Memory B cell (primary cell): ENCODE results near the gene COPG2.
A peak's percentile ranks its signal among the peaks of the same experiment; 100 is the strongest.

Source experiments
- ATAC-seq: fragments of 150-1000 bp; cut with Tn5 transposase; 2 replicates; pipeline ENCODE4 v1.10.0; 2021; ENCODE audit warnings: low read depth, mild to moderate bottlenecking, moderate library complexity
- DNase-seq, 2 donors: peaks; one replicate each; pipeline ENCODE4 v3.0.0; 2022; ENCODE audit warnings: low spot score in 2 of 2
- H3K27ac Mint-ChIP-seq: one replicate; pipeline ENCODE4 v1.8.0; 2022; ENCODE audit warnings: mild to moderate bottlenecking, moderate library complexity, mixed read lengths
- H3K27me3 Mint-ChIP-seq: one replicate; pipeline ENCODE4 v1.8.0; 2022; ENCODE audit warnings: mixed read lengths
- H3K36me3 Mint-ChIP-seq: one replicate; pipeline ENCODE4 v1.8.0; 2022; ENCODE audit warnings: mild to moderate bottlenecking, mixed read lengths
- H3K4me1 Mint-ChIP-seq: one replicate; pipeline ENCODE4 v1.8.0; 2022; ENCODE audit warnings: mixed read lengths
- H3K4me3 Mint-ChIP-seq: one replicate; pipeline ENCODE4 v1.8.0; 2022; ENCODE audit warnings: mild to moderate bottlenecking, moderate library complexity, mixed read lengths
- H3K9me3 Mint-ChIP-seq: one replicate; pipeline ENCODE4 v1.8.0; 2022; ENCODE audit warnings: mixed read lengths

The COPG2 gene

GRCh38 chr7:130673066-130673465, 4.5 kb upstream of the COPG2 start:
- Mint-ChIP-seq H3K27ac (no peak overlapping the region), H3K36me3 (no peaks in the 10 kb centered on the region), H3K4me1 (peaks cover 6% of the 10 kb centered on the region), H3K9me3 (no peaks in the 10 kb centered on the region), H3K27me3 (peaks cover 3% of the 10 kb centered on the region), H3K4me3 (no peak overlapping the region)
- DNase-seq (no peak), ATAC-seq (no peak)

- Mint-ChIP-seq H3K4me3 (no peak overlapping the region), H3K36me3 (no peaks in the 10 kb centered on the region), H3K27me3 (peaks cover 3% of the 10 kb centered on the region), H3K9me3 (no peaks in the 10 kb centered on the region), H3K4me1 (peaks cover 12% of the 10 kb centered on the region), H3K27ac (no peak overlapping the region)
- DNase-seq, result no peak
- no peak for ATAC-seq
These were observed 3.6 kb upstream of the COPG2 start for GRCh38 chr7:130672146-130672545.

GRCh38 chr7:130669085-130669700, 645 bp upstream of the COPG2 start:
- DNase-seq, result no peak
- peak overlapping the region; percentile 88 for H3K4me3 Mint-ChIP-seq
- no peaks in the 10 kb centered on the region for H3K9me3 Mint-ChIP-seq
- no peaks in the 10 kb centered on the region for H3K36me3 Mint-ChIP-seq
- peak; percentile 1 for ATAC-seq
- peak overlapping the region; percentile 29 for H3K27ac Mint-ChIP-seq
- peaks cover 13% of the 10 kb centered on the region for H3K4me1 Mint-ChIP-seq
- H3K27me3 Mint-ChIP-seq, result no peaks in the 10 kb centered on the region

GRCh38 chr7:130667593-130668257, 823 bp downstream of the COPG2 start:
- Mint-ChIP-seq H3K36me3 (no peaks in the 10 kb centered on the region), H3K27ac (no peak overlapping the region), H3K27me3 (no peaks in the 10 kb centered on the region), H3K4me1 (peaks cover 13% of the 10 kb centered on the region), H3K4me3 (peak overlapping the region; percentile 82), H3K9me3 (no peaks in the 10 kb centered on the region)
- no peak for DNase-seq
- ATAC-seq, result no peak

GRCh38 chr7:130662426-130662825, 6.1 kb downstream of the COPG2 start:
- H3K9me3 Mint-ChIP-seq, result no peaks in the 10 kb centered on the region
- H3K27me3 Mint-ChIP-seq, result no peaks in the 10 kb centered on the region
- H3K4me1 Mint-ChIP-seq, result peaks cover 5% of the 10 kb centered on the region
- DNase-seq, result no peak
- no peak overlapping the region for H3K4me3 Mint-ChIP-seq
- no peak overlapping the region for H3K27ac Mint-ChIP-seq
- no peak for ATAC-seq
- peaks cover 22% of the 10 kb centered on the region for H3K36me3 Mint-ChIP-seq

- H3K27ac Mint-ChIP-seq, result no peak overlapping the region
- H3K4me1 Mint-ChIP-seq, result no peaks in the 10 kb centered on the region
- ATAC-seq (no peak), DNase-seq (no peak)
- peaks cover 23% of the 10 kb centered on the region for H3K36me3 Mint-ChIP-seq
- H3K9me3 Mint-ChIP-seq, result no peaks in the 10 kb centered on the region
- no peaks in the 10 kb centered on the region for H3K27me3 Mint-ChIP-seq
- no peak overlapping the region for H3K4me3 Mint-ChIP-seq
These were observed 13.3 kb downstream of the COPG2 start for GRCh38 chr7:130655286-130655685.

- Mint-ChIP-seq H3K4me1 (no peaks in the 10 kb centered on the region), H3K4me3 (no peak overlapping the region), H3K9me3 (peaks cover 2% of the 10 kb centered on the region), H3K27ac (no peak overlapping the region), H3K27me3 (no peaks in the 10 kb centered on the region), H3K36me3 (peaks cover 23% of the 10 kb centered on the region)
- no peak for DNase-seq
- ATAC-seq, result no peak
These were observed 13.7 kb downstream of the COPG2 start for GRCh38 chr7:130654850-130655249.

- Mint-ChIP-seq H3K27me3 (no peaks in the 10 kb centered on the region), H3K36me3 (peaks cover 40% of the 10 kb centered on the region), H3K27ac (no peak overlapping the region), H3K9me3 (peaks cover 2% of the 10 kb centered on the region), H3K4me3 (no peak overlapping the region), H3K4me1 (peaks cover 9% of the 10 kb centered on the region)
- ATAC-seq (no peak), DNase-seq (no peak)
These were observed 17.9 kb downstream of the COPG2 start for GRCh38 chr7:130650611-130651120.

- peaks cover 9% of the 10 kb centered on the region for H3K4me1 Mint-ChIP-seq
- no peak for ATAC-seq
These were observed 19.4 kb downstream of the COPG2 start for GRCh38 chr7:130649004-130649790.

GRCh38 chr7:130648580-130648979, 20.0 kb downstream of the COPG2 start:
- H3K4me3 Mint-ChIP-seq, result no peak overlapping the region
- ATAC-seq (no peak), DNase-seq (no peak)
- peaks cover 36% of the 10 kb centered on the region for H3K36me3 Mint-ChIP-seq
- no peaks in the 10 kb centered on the region for H3K27me3 Mint-ChIP-seq
- peaks cover 9% of the 10 kb centered on the region for H3K4me1 Mint-ChIP-seq
- peaks cover 2% of the 10 kb centered on the region for H3K9me3 Mint-ChIP-seq
- H3K27ac Mint-ChIP-seq, result peak overlapping the region; percentile 66

More at GRCh38 chr7:130649004-130649790, 19.4 kb downstream of the COPG2 start:
- Mint-ChIP-seq H3K27me3 (no peaks in the 10 kb centered on the region), H3K9me3 (peaks cover 2% of the 10 kb centered on the region), H3K36me3 (peaks cover 38% of the 10 kb centered on the region), H3K4me3 (no peak overlapping the region), H3K27ac (peak overlapping the region; percentile 66)
- DNase-seq, result no peak

- Mint-ChIP-seq H3K27ac (no peak overlapping the region), H3K4me1 (no peaks in the 10 kb centered on the region), H3K4me3 (no peak overlapping the region), H3K27me3 (no peaks in the 10 kb centered on the region), H3K36me3 (peaks cover 25% of the 10 kb centered on the region), H3K9me3 (peaks cover 1% of the 10 kb centered on the region)
- ATAC-seq (no peak), DNase-seq (no peak)
These were observed 26.2 kb downstream of the COPG2 start for GRCh38 chr7:130642383-130642782.

- H3K27ac Mint-ChIP-seq, result no peak overlapping the region
- DNase-seq, result no peak
- H3K36me3 Mint-ChIP-seq, result peaks cover 28% of the 10 kb centered on the region
- H3K4me3 Mint-ChIP-seq, result no peak overlapping the region
- no peaks in the 10 kb centered on the region for H3K4me1 Mint-ChIP-seq
- H3K9me3 Mint-ChIP-seq, result peaks cover 3% of the 10 kb centered on the region
- ATAC-seq, result no peak
- H3K27me3 Mint-ChIP-seq, result no peaks in the 10 kb centered on the region
These were observed 27.1 kb downstream of the COPG2 start for GRCh38 chr7:130641497-130641896.

GRCh38 chr7:130641040-130641439, 27.5 kb downstream of the COPG2 start:
- DNase-seq (no peak), ATAC-seq (no peak)
- no peaks in the 10 kb centered on the region for H3K27me3 Mint-ChIP-seq
- peaks cover 3% of the 10 kb centered on the region for H3K9me3 Mint-ChIP-seq
- H3K27ac Mint-ChIP-seq, result no peak overlapping the region
- H3K4me1 Mint-ChIP-seq, result no peaks in the 10 kb centered on the region
- peaks cover 24% of the 10 kb centered on the region for H3K36me3 Mint-ChIP-seq
- H3K4me3 Mint-ChIP-seq, result no peak overlapping the region

GRCh38 chr7:130639388-130639787, 29.2 kb downstream of the COPG2 start:
- no peak overlapping the region for H3K4me3 Mint-ChIP-seq
- H3K4me1 Mint-ChIP-seq, result no peaks in the 10 kb centered on the region
- H3K27me3 Mint-ChIP-seq, result no peaks in the 10 kb centered on the region
- H3K27ac Mint-ChIP-seq, result no peak overlapping the region
- peaks cover 18% of the 10 kb centered on the region for H3K36me3 Mint-ChIP-seq
- DNase-seq (no peak), ATAC-seq (no peak)
- H3K9me3 Mint-ChIP-seq, result peaks cover 11% of the 10 kb centered on the region
